Activated T-cell treated with anti-CD3 and anti-CD28 coated beads, Interleukin-2, amount 50 U/mL, for 72 hours (primary cell): ENCODE results near the gene SUCNR1. TPM values are rescaled to one million over a fixed set of nuclear protein-coding genes. Genes with fewer than 3 reads are reported as not detected.
"Not testable (repeated sequence)": the region's sequence is repeated elsewhere in the genome, so short reads cannot be mapped to it uniquely, and the experiment has no call there.

Source experiments
- ATAC-seq, 2 donors: fragments of 150-1000 bp; cut with Tn5 transposase; replicated peaks in 1 of 2; 2 replicates each; pipeline ENCODE4 v1.10.0; 2021; ENCODE audit warnings: moderate library complexity in 2 of 2, mild to moderate bottlenecking in 1 of 2
- DNase-seq, 2 donors: peaks; one replicate each; pipeline ENCODE4 v3.0.0; 2021 to 2022; ENCODE audit warnings: mixed read lengths in 1 of 2
- H3K27ac Mint-ChIP-seq: one replicate; pipeline ENCODE4 v1.8.0; 2022; ENCODE audit warnings: mild to moderate bottlenecking, moderate library complexity, mixed read lengths
- H3K27me3 Mint-ChIP-seq: one replicate; pipeline ENCODE4 v1.8.0; 2022; ENCODE audit warnings: low read depth, mixed read lengths
- H3K36me3 Mint-ChIP-seq, 2 donors: one replicate each; pipeline ENCODE4 v1.8.0; 2022; ENCODE audit warnings: mixed read lengths in 2 of 2, mild to moderate bottlenecking in 1 of 2; ENCODE audit not compliant: insufficient read depth in 2 of 2
- H3K4me1 Mint-ChIP-seq: one replicate; pipeline ENCODE4 v1.8.0; 2022; ENCODE audit warnings: low read depth, mixed read lengths
- H3K4me3 Mint-ChIP-seq, 2 donors: one replicate each; pipeline ENCODE4 v1.8.0; 2022; ENCODE audit warnings: mild to moderate bottlenecking in 2 of 2, mixed read lengths in 2 of 2, moderate library complexity in 2 of 2
- H3K9me3 Mint-ChIP-seq, 2 donors: one replicate each; pipeline ENCODE4 v1.8.0; 2022; ENCODE audit warnings: mixed read lengths in 2 of 2
- total RNA-seq, 2 donors: library from RNA; stranded (reverse); gene quantifications; one replicate each; pipeline ENCODE4 v1.2.3, GENCODE V29; 2022

The SUCNR1 gene
- total RNA-seq, 2 donors from 2014 or later: 0.05 TPM; not detected in 1

DNA sequence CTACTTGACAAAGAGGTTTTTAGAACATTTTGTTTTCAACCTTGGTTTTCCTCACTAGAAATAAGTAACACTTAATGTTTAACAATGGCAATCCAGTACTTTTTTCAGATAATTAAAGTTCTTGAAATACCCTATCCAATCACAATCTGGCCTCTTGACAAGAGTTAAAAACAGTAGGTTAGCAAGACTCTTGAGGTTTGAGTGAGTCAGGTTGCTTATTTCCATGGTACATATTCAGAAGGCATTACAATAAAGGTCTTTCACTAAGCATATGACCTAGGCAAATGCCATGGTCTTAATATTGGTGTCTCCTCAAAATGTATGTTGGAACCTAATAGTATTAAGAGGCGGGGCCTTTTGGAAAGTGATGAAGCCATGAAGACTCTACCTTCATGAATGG is 5.6 kb downstream of the SUCNR1 start:
- H3K27me3 Mint-ChIP-seq: no peaks in the 10 kb centered on the region
- H3K4me1 Mint-ChIP-seq: peaks cover 15% of the 10 kb centered on the region
- H3K4me3 Mint-ChIP-seq: no peak overlapping the region
- ATAC-seq (no peak), DNase-seq (no peak)
- H3K9me3 Mint-ChIP-seq: no peaks in the 10 kb centered on the region
- no peaks in the 10 kb centered on the region for H3K36me3 Mint-ChIP-seq
- H3K27ac Mint-ChIP-seq: no peak overlapping the region

DNA sequence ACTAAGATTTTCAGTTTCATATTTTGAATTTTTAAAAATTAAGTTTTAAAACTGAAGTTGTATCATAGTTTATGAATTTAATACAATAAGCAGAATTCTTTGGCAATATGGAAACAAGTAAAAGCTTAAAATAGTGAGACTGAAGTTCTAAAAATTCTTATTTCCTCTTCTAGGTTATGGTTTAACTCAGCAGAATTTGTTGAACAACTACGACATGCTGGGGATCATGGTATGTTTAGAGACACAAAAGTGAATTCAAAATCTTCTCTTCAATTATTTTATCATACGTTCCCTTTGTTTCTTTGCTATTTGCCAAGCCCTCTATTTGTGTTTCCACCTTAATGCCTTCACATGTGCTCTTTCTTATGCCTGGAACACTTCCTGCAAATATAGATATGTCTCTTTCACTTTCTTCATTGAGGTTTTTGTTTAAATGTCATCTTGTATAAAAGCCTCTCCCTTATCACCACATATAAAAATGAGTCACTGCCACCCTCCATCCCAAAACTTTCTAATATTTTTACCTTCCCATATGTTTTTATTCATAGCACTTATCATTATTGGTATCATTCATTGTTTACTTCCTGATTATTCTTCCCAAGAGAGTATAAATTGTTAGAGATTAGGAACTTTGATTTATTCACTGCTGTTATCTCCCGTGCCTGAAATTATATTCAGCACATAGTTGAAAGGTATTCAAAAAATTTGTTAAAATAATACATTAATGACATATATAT is 6.4 kb downstream of the SUCNR1 start:
- Mint-ChIP-seq H3K27me3 (no peaks in the 10 kb centered on the region), H3K4me1 (peaks cover 15% of the 10 kb centered on the region), H3K9me3 (no peaks in the 10 kb centered on the region), H3K27ac (no peak overlapping the region), H3K36me3 (no peaks in the 10 kb centered on the region), H3K4me3 (peak overlapping the region in 1 of 2 donors; percentile 14)
- no peak for ATAC-seq
- no peak for DNase-seq

- Mint-ChIP-seq H3K9me3 (no peaks in the 10 kb centered on the region), H3K4me1 (peaks cover 15% of the 10 kb centered on the region), H3K27me3 (no peaks in the 10 kb centered on the region)
Observed at GRCh38 chr3:151880416-151880690, 6.9 kb downstream of the SUCNR1 start.

GRCh38 chr3:151881137-151881536 is 7.7 kb downstream of the SUCNR1 start:
- ATAC-seq (no peak), DNase-seq (no peak)
- Mint-ChIP-seq H3K4me3 (no peak overlapping the region), H3K36me3 (no peaks in the 10 kb centered on the region), H3K27ac (no peak overlapping the region), H3K4me1 (peaks cover 14% of the 10 kb centered on the region), H3K9me3 (no peaks in the 10 kb centered on the region), H3K27me3 (no peaks in the 10 kb centered on the region)

More at GRCh38 chr3:151880416-151880690, 6.9 kb downstream of the SUCNR1 start:
- ATAC-seq: no peak
- H3K4me3 Mint-ChIP-seq: no peak overlapping the region
- no peak overlapping the region for H3K27ac Mint-ChIP-seq
- no peak for DNase-seq
- no peaks in the 10 kb centered on the region for H3K36me3 Mint-ChIP-seq

- H3K9me3 Mint-ChIP-seq, H3K36me3 Mint-ChIP-seq, H3K27ac Mint-ChIP-seq, H3K4me3 Mint-ChIP-seq, H3K27me3 Mint-ChIP-seq, DNase-seq, ATAC-seq: not testable (repeated sequence)
- H3K4me1 Mint-ChIP-seq: peaks cover 13% of the 10 kb centered on the region
Observed at GRCh38 chr3:151885397-151885796, 12.0 kb downstream of the SUCNR1 start.

DNA sequence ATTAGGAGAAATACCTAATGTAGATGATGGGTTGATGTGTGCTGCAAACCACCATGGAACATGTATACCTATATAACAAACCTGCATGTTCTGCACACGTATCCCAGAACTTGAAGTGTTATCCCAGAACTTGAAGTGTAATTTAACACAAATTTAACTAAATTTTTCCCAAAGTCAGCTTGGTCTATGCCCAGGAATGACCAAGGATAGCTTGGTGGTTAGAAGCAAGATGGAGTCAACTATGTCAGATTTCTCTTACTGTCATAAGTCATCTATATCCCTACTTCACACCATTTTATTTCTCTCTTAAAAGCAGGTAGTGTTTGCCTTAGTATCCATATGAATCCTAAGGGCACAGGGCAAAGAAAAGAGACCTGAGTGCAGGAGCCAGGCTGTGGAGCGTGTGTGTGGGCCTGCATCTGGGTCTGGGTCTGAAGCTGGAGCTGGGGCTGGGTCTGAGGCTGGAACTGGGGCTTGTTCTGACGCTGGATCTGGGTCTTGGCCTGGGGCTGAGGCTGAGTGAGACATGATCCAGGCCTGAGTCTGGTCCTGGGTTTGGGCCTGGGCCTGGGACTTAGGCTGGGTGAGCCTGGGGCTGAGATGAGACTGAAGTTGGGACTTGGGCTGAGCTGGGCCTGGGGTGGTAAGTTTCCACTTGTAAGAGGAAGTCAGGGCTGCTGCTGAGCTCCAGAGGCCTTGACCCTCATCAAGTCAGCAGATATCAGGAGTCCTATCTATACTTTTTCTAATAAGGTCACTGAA is 14.2 kb downstream of the SUCNR1 start:
- peaks cover 19% of the 10 kb centered on the region for H3K4me1 Mint-ChIP-seq
- not testable (repeated sequence) for H3K36me3 Mint-ChIP-seq, H3K9me3 Mint-ChIP-seq, DNase-seq, ATAC-seq, H3K27me3 Mint-ChIP-seq, H3K27ac Mint-ChIP-seq, H3K4me3 Mint-ChIP-seq

- peaks cover 17% of the 10 kb centered on the region for H3K4me1 Mint-ChIP-seq
- peaks cover 1 to 2% of the 10 kb centered on the region in 2 donors for H3K9me3 Mint-ChIP-seq
- no peaks in the 10 kb centered on the region for H3K36me3 Mint-ChIP-seq
- H3K27ac Mint-ChIP-seq: no peak overlapping the region
- H3K4me3 Mint-ChIP-seq: no peak overlapping the region
- DNase-seq (no peak), ATAC-seq (no peak)
- no peaks in the 10 kb centered on the region for H3K27me3 Mint-ChIP-seq
Observed at GRCh38 chr3:151890721-151891141, 17.3 kb downstream of the SUCNR1 start.

DNA sequence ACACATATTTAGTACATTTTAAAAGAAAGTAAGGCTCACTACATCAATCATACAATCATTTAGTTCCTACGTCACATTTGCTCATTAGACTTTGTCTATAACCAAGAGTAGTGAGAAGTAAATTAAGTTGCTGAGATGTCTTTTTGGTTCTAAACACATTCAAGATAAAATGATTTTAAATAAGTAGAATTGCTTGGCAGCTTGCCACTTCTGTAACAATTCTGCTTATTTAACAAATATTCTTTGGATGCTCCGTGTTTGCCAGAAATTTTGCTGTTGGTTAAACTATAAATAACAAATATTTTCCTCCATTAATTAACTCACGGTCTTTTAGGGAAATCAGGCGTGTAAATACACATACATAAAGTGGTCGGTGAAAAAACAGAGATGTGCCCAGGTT is 18.3 kb downstream of the SUCNR1 start:
- Mint-ChIP-seq H3K4me3 (no peak overlapping the region), H3K4me1 (peaks cover 27% of the 10 kb centered on the region), H3K9me3 (peaks cover 1 to 2% of the 10 kb centered on the region in 2 donors), H3K27me3 (no peaks in the 10 kb centered on the region), H3K36me3 (no peaks in the 10 kb centered on the region), H3K27ac (no peak overlapping the region)
- ATAC-seq (no peak), DNase-seq (no peak)

- H3K36me3 Mint-ChIP-seq: no peaks in the 10 kb centered on the region
- DNase-seq (no peak), ATAC-seq (no peak)
- H3K4me3 Mint-ChIP-seq: no peak overlapping the region
- H3K9me3 Mint-ChIP-seq: peaks cover 1 to 2% of the 10 kb centered on the region in 2 donors
- no peak overlapping the region for H3K27ac Mint-ChIP-seq
- peaks cover 30% of the 10 kb centered on the region for H3K4me1 Mint-ChIP-seq
- no peaks in the 10 kb centered on the region for H3K27me3 Mint-ChIP-seq
Observed at GRCh38 chr3:151894219-151894618, 20.8 kb downstream of the SUCNR1 start.

DNA sequence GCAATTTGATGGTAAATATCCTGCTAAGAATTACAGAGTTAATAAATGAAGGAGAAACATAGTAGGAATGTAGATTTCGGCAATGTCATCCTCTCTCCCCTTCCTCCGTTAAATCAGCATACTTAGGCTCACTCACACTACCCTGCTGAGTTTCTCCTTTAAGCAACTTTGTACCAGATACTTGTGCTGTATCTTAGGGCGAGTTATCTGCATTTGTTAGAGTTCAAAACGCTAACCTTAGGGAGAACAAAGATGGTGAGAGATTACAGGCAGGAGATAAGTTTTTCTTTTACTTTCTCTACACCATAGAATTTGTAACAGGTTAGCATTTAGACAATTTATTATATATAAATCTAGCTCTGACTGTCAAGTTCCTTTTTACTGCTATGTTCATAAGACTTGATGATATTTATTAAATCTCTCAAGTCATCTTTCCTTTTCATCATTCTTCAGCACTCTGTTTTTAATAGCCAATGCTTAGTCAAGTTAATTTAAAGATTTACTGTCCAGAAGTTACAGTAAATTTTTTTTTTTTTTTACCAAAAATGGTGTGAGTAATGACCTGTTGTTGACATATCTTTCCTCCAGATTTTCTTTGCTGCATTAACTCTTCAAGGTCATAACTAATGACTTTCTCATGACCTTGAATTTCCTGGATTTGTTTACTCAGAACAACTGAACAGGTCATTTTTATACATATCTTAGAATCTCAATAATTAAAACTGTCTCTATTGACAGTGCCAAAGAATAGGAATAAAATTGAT is 22.2 kb downstream of the SUCNR1 start:
- Mint-ChIP-seq H3K4me1 (peaks cover 30% of the 10 kb centered on the region), H3K4me3 (no peak overlapping the region), H3K36me3 (no peaks in the 10 kb centered on the region), H3K9me3 (peaks cover 1 to 2% of the 10 kb centered on the region in 2 donors), H3K27ac (no peak overlapping the region), H3K27me3 (no peaks in the 10 kb centered on the region)
- DNase-seq (no peak), ATAC-seq (peak in 1 of 2 donors; percentile 19)

GRCh38 chr3:151896246-151897012 is 23.0 kb downstream of the SUCNR1 start:
- H3K9me3 Mint-ChIP-seq: peaks cover 1 to 2% of the 10 kb centered on the region in 2 donors
- peaks cover 4% of the 10 kb centered on the region for H3K27me3 Mint-ChIP-seq
- H3K4me3 Mint-ChIP-seq: no peak overlapping the region
- H3K4me1 Mint-ChIP-seq: peaks cover 31% of the 10 kb centered on the region
- DNase-seq (no peak), ATAC-seq (peak; percentile 69 to 90)
- no peak overlapping the region for H3K27ac Mint-ChIP-seq
- no peaks in the 10 kb centered on the region for H3K36me3 Mint-ChIP-seq

GRCh38 chr3:151898121-151898520 is 24.7 kb downstream of the SUCNR1 start:
- H3K27ac Mint-ChIP-seq, ATAC-seq, DNase-seq, H3K4me3 Mint-ChIP-seq, H3K36me3 Mint-ChIP-seq, H3K9me3 Mint-ChIP-seq: not testable (repeated sequence)
- Mint-ChIP-seq H3K27me3 (peaks cover 13% of the 10 kb centered on the region), H3K4me1 (peaks cover 31% of the 10 kb centered on the region)
